ENCODE data around the gene TRERF1.

GRCh38 chr6:42176981-42177380, 274.7 kb downstream of the TRERF1 start:
- TF ChIP-seq CTCF (IDR thresholded peaks at IDR 0.05), result no peak
- TF ChIP-seq POLR2A (IDR thresholded peaks at IDR 0.05), result no peak
- no peak for TF ChIP-seq EP300 (IDR thresholded peaks at IDR 0.05)

Measured in upper lobe of left lung (tissue), 4 donors.